Ascending aorta (tissue), 2 donors: ENCODE data around the gene CAPN1. TPM values are rescaled to one million over a fixed set of nuclear protein-coding genes. Genes with fewer than 3 reads are reported as not detected.
A peak's percentile ranks its signal among the peaks of the same experiment; 100 is the strongest.
"Not testable (repeated sequence)": the region's sequence is repeated elsewhere in the genome, so short reads cannot be mapped to it uniquely, and the experiment has no call there.

Experiments used
- DNase-seq, 2 donors: peaks; one replicate each; pipeline ENCODE4 v3.0.0-alpha.2; 2019; ENCODE audit warnings: low spot score in 2 of 2
- H3K27ac ChIP-seq, 2 donors: fragments of 200-600 bp; sonication (generic); one replicate each; pipeline ENCODE4 v1.5.1; 2016 to 2017; ENCODE audit warnings: mild to moderate bottlenecking in 1 of 2
- H3K27me3 ChIP-seq: fragments of 200-600 bp; sonication (generic); one replicate; pipeline ENCODE4 v1.5.1; 2017
- H3K36me3 ChIP-seq, 2 donors: fragments of 200-600 bp; sonication (generic); one replicate each; pipeline ENCODE4 v1.5.1; 2016
- H3K4me1 ChIP-seq, 2 donors: fragments of 200-600 bp; sonication (generic); one replicate each; pipeline ENCODE4 v1.5.1; 2016 to 2017; ENCODE audit warnings: mild to moderate bottlenecking in 1 of 2
- H3K4me3 ChIP-seq, 2 donors: fragments of 200-600 bp; sonication (generic); one replicate each; pipeline ENCODE4 v1.5.1; 2016 to 2017; ENCODE audit warnings: mild to moderate bottlenecking in 1 of 2
- H3K9me3 ChIP-seq, 2 donors: fragments of 200-600 bp; sonication (generic); one replicate each; pipeline ENCODE4 v1.5.1; 2016
- CTCF ChIP-seq, 3 experiments: fragments of 200-600 bp in 2 of 3; fragments of 450-650 bp in 1 of 3; sonication (generic) in 2 of 3; IDR thresholded peaks; one replicate each; pipeline ENCODE4 v1.5.1; 2016 to 2019; ENCODE audit warnings: antibody characterized with exemption in 3 of 3, mild to moderate bottlenecking in 1 of 3, moderate library complexity in 1 of 3
- intact Hi-C: fragments of 100-400 bp; cut with DNase I; formaldehyde crosslinking; loops from one replicate; pipeline ENCODE4 v1.15.1; 2023
- total RNA-seq: library from RNA; depleted of rRNA; stranded (reverse); fragments of >200 nt; gene quantifications from one replicate; pipeline ENCODE4 v1.1.0, GENCODE V29; 2016

Gene CAPN1
- total RNA-seq, 1 donor from 2014 or later = 239 TPM

DNA sequence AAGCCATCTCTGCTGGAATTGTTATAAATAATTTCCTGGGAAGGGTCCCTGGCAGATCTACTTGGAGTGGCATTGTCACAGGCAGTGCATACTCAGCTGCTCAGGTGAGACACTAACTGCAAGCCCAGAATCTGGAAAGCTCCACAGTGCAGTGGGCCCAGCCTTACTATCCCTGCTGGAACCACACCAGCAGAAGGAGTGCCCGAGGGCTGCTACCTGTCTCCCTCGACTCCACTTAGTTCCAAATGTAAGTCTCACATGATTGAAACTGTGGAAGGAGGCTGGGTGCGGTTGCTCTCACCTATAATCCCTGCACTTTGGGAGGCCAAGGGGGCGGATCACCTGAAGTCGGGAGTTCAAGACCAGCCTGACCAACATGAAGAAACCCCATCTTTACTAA lies 33.1 kb upstream of the CAPN1 start:
- no peak overlapping the region for H3K27ac ChIP-seq
- intact Hi-C loops = no loop called here
- no peak for DNase-seq
- no peaks in the 10 kb centered on the region for H3K36me3 ChIP-seq
- no peak for TF ChIP-seq CTCF (IDR thresholded peaks at IDR 0.05)
- no peaks in the 10 kb centered on the region for H3K9me3 ChIP-seq
- H3K4me1 ChIP-seq = peaks cover 0 to 11% of the 10 kb centered on the region in 2 donors
- H3K27me3 ChIP-seq = no peaks in the 10 kb centered on the region
- no peak overlapping the region for H3K4me3 ChIP-seq

DNA sequence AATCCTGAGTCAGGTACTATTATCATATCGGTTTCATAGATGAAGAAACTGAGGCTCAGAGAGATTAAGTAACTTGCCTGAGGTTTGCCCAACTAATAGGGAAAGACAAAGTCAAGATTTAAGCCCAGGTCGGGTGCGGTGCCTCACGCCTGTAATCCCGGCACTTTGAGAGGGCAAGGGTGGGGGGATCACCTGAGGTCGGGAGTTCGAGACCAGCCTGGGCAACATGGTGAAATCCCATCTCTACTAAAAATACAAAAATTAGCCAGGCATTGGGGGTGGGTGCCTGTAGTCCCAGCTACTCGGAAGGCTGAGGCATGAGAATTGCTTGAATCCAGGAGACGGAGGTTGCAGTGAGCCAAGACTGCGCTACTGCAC lies 31.6 kb upstream of the CAPN1 start:
- peak overlapping the region; percentile 68 to 73 for H3K27ac ChIP-seq
- not testable (repeated sequence) for DNase-seq, H3K27me3 ChIP-seq, H3K36me3 ChIP-seq, H3K9me3 ChIP-seq
- intact Hi-C loops = loop anchor here (2.0 kb wide), 1 partner anchor 15 kb away; the partner anchor contains the start of gene SYVN1
- H3K4me3 ChIP-seq = peak overlapping the region in 1 of 2 donors; percentile 19
- peaks cover 0 to 11% of the 10 kb centered on the region in 2 donors for H3K4me1 ChIP-seq

DNA sequence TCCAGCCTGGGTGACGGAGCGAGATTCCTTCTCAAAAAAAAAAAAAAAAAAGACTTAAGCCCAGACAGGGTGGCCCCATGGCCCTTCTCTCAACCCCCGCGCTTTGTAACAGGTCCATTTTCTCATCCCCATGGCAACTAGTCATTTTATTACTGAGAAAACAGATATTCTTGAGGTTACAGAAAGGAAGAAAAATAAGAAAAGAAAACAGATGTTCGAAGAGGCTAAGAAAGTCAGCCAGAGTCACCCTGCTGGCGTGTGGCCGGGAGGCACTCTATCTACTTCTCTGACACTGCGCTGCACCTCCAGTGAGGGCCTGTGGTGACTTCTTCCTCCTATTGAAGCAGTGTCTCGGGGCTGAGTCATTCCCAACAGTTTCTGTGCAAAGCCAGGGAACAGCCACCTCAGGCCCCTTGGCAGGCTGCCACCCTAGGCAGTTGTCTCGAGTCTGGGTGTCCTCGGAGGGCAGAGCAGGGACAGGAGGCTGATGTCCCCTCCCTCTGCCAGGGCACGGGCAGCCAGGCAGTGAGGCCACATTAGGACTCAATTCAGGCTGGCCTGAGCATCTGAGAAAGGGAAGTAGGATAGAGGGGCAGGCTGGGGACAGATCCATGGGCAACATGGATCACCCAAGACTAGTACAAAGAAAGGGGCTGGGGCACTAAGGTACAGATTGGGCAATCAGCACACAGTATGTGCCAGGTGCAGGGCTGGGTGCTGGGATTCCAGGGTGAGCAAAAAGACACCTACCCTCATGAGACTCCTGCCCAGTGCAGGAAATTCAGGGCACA lies 31.0 kb upstream of the CAPN1 start:
- no peak for TF ChIP-seq CTCF (IDR thresholded peaks at IDR 0.05)
- Histone ChIP-seq H3K4me1 (peaks cover 0 to 11% of the 10 kb centered on the region in 2 donors), H3K9me3 (no peaks in the 10 kb centered on the region), H3K4me3 (peak overlapping the region in 1 of 2 donors; percentile 19), H3K27me3 (no peaks in the 10 kb centered on the region), H3K36me3 (no peaks in the 10 kb centered on the region), H3K27ac (peak overlapping the region; percentile 68 to 73)
- intact Hi-C loops = loop anchor here (2.0 kb wide), 1 partner anchor 16 kb away; the partner anchor contains the start of gene SYVN1
- DNase-seq = peak; percentile 90 to 96

DNA sequence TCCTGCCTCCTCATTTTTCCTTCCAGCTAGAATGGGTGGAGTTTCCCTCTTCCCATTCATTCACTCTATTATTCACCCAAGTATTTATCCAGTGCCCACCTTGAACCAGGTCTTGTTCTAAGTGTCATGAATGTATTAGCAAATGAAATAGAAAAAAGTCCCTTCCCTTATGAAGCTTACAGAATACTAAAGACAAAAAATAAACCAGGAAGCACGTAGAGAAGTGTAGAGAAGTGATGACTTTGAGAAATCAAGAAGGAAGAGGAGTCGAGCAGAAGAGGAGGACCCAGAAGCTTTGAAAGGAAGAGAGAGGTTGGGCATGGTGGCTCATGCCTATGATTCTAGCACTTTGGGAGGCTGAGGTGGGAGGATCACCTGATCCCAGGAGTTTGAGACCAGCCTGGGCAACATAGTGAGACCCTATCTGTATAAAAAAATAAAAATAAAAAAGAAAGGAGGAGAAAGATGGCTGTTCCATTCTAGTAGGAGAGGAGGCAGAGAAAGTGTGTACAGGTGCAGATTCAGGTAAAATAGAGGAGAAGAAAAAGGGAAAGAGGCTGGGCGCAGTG lies 30.3 kb upstream of the CAPN1 start:
- no peaks in the 10 kb centered on the region for H3K9me3 ChIP-seq
- peaks cover 0 to 11% of the 10 kb centered on the region in 2 donors for H3K4me1 ChIP-seq
- H3K4me3 ChIP-seq = no peak overlapping the region
- H3K27ac ChIP-seq = peak overlapping the region; percentile 68 to 73
- no peaks in the 10 kb centered on the region for H3K27me3 ChIP-seq
- H3K36me3 ChIP-seq = no peaks in the 10 kb centered on the region
- no peak for TF ChIP-seq CTCF (IDR thresholded peaks at IDR 0.05)
- peak in 1 of 2 donors; percentile 40 for DNase-seq
- intact Hi-C loops = loop anchor here (2.0 kb wide), 1 partner anchor 17 kb away; the partner anchor contains the start of gene SYVN1

DNA sequence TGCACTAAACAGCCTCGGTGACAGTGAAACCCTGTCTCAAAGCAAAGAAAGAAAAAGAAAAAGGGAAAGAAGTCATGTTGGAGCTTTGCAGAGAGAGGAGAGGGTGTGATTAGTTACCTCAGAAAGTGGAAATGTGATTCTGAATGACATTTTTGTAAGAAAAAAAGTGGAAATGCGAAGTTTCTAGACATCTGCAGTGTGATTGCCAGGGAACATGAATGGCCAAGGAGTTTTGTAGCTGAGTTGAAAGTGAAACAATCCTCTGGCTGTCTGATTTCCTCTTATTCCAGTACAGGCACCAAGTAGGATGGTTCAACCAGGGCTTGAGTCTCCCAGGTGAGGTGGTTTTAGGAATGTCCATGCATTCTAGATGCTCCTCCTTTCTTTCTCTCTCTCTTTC lies 29.6 kb upstream of the CAPN1 start:
- TF ChIP-seq CTCF (IDR thresholded peaks at IDR 0.05) = no peak
- no peak overlapping the region for H3K4me3 ChIP-seq
- H3K27me3 ChIP-seq = no peaks in the 10 kb centered on the region
- intact Hi-C loops = no loop called here
- peaks cover 0 to 11% of the 10 kb centered on the region in 2 donors for H3K4me1 ChIP-seq
- H3K9me3 ChIP-seq = no peaks in the 10 kb centered on the region
- no peaks in the 10 kb centered on the region for H3K36me3 ChIP-seq
- peak overlapping the region in 1 of 2 donors; percentile 6 for H3K27ac ChIP-seq
- DNase-seq = no peak

DNA sequence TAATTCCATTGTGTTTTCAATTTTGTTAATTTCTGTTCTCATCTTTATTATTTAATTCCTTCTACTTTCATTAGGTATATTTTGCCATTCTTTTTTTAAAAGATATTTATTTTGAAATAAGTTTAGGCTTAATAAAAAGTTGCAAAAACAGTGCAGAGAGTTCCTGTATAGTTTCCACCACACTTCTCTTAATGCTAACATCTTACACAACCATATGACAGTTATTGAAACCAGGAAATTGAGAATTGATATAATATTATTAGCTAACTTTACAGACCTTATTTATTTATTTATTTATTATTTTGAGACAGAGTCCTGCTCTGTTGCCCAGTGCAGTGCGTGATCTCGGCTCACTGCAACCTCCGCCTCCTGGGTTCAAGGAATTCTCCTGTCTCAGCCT lies 25.5 kb upstream of the CAPN1 start:
- TF ChIP-seq CTCF (IDR thresholded peaks at IDR 0.05) = no peak
- no peaks in the 10 kb centered on the region for H3K9me3 ChIP-seq
- intact Hi-C loops = no loop called here

More for the DNA sequence above, 25.5 kb upstream of the CAPN1 start:
- H3K36me3 ChIP-seq = no peaks in the 10 kb centered on the region
- no peak overlapping the region for H3K4me3 ChIP-seq
- H3K4me1 ChIP-seq = no peaks in the 10 kb centered on the region
- no peak for DNase-seq
- H3K27ac ChIP-seq = no peak overlapping the region
- H3K27me3 ChIP-seq = no peaks in the 10 kb centered on the region
